Lung (tissue), 4 donors: ENCODE data around the gene MIER2. TPM values are rescaled to one million over a fixed set of nuclear protein-coding genes. Genes with fewer than 3 reads are reported as not detected.

Source experiments
- polyA plus RNA-seq, 2 donors: library from polyadenylated mRNA; stranded (reverse); fragments of 200-250 nt; gene quantifications; one replicate each; pipeline ENCODE4 v1.2.1, GENCODE V29; 2013
- total RNA-seq, 2 donors: library from RNA; depleted of rRNA in 1 of 2; stranded (reverse); fragments of >200 nt in 1 of 2; gene quantifications; one replicate each; pipeline ENCODE4 v1.2.1, GENCODE V29; 2014 to 2021
- donor health status: Bipolar disorder and iron deficiency.
- donor health status: healthy.
- donor health status: DM: yes; HTN: yes; CAD: no.

The MIER2 gene
- total and polyA plus RNA-seq, 4 donors: 19.4 to 34.9 (median 28.3) TPM

Other genes starting within 250 kb of the MIER2 start
- not detected for gene OR4F17, start 237.7 kb downstream of the MIER2 start, total RNA-seq
- gene OR4F17, start 237.7 kb downstream of the MIER2 start, polyA plus RNA-seq: not detected
- gene PLPP2, start 53.4 kb downstream of the MIER2 start, total RNA-seq: 10 to 100 TPM; 14.1 to 41.3 TPM
- gene PLPP2, start 53.4 kb downstream of the MIER2 start, polyA plus RNA-seq: 10 to 100 TPM; 34.5 to 35.6 TPM
- gene C2CD4C, start 64.4 kb upstream of the MIER2 start, total RNA-seq: 1 to 10 TPM in 1 of 2 donors, under 1 TPM in 1; 0.88 to 1.4 TPM
- gene C2CD4C, start 64.4 kb upstream of the MIER2 start, polyA plus RNA-seq: 1 to 10 TPM; 1.2 TPM
- 10 to 100 TPM; 13.2 to 15.9 TPM for gene SHC2, start 116.2 kb upstream of the MIER2 start, total RNA-seq
- 10 to 100 TPM; 11.2 to 23.1 TPM for gene SHC2, start 116.2 kb upstream of the MIER2 start, polyA plus RNA-seq
- gene MADCAM1, start 151.7 kb upstream of the MIER2 start, total RNA-seq: 1 to 10 TPM in 1 of 2 donors, under 1 TPM in 1; 0.80 to 4.4 TPM
- gene MADCAM1, start 151.7 kb upstream of the MIER2 start, polyA plus RNA-seq: under 1 TPM; 0.24 to 0.41 TPM
- 10 to 100 TPM; 12.2 to 31.7 TPM for gene TPGS1, start 162.7 kb upstream of the MIER2 start, total RNA-seq
- gene TPGS1, start 162.7 kb upstream of the MIER2 start, polyA plus RNA-seq: 10 to 100 TPM; 19.4 to 32.7 TPM
- gene CDC34, start 187.0 kb upstream of the MIER2 start, total RNA-seq: 10 to 100 TPM; 42.9 to 67.9 TPM
- 10 to 100 TPM; 52.3 to 89.1 TPM for gene CDC34, start 187.0 kb upstream of the MIER2 start, polyA plus RNA-seq
- 1 to 10 TPM in 1 of 2 donors, under 1 TPM in 1; 0.74 to 2.6 TPM for gene GZMM, start 199.3 kb upstream of the MIER2 start, total RNA-seq
- gene GZMM, start 199.3 kb upstream of the MIER2 start, polyA plus RNA-seq: 1 to 10 TPM; 2.4 to 3.0 TPM
- gene BSG, start 227.8 kb upstream of the MIER2 start, total RNA-seq: 100 to 1,000 TPM; 239 to 416 TPM
- 100 to 1,000 TPM; 333 to 376 TPM for gene BSG, start 227.8 kb upstream of the MIER2 start, polyA plus RNA-seq
- gene HCN2, start 245.1 kb upstream of the MIER2 start, total RNA-seq: under 1 TPM; 0.21 to 0.37 TPM
- under 1 TPM; 0.04 to 0.11 TPM for gene HCN2, start 245.1 kb upstream of the MIER2 start, polyA plus RNA-seq